Measurements from ENCODE around the gene DEK.

DNA sequence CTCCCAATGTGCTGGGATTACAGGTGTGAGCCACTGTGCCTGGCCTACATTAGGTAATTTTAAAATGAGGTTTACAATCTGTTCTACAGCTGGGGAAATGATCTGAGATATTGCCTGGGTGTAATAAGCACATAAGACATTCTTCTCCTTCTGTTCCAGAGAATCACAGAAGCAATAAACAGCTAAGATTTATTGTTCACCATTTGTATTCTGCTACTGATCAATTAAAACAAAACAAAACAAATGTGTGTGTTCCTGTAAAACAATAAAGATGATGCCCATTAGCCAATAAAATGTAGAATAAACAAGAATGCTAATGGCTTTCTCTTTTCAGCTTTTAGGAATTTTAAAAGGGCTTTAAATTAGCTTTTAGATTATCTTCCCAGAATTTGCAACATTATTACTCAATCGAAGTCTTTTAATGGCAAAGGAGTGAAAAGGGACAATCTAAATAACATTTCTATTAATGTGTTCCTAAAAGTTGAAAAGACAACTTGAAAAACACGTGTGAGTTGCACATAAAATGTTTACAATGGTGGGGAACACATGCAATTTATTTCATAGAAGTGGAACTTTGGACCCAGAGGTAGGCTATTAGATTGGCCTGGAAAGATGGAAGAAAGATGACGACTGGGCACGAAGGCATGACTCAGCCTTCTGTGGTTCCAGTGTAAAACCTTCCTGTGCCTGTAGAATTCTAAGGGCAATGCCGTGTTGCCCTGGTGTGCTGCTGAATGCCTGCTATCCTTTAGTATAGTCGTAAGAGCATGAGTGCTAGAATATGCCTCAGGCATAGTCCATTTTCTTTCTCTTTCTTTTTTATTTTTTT lies 29.0 kb upstream of the DEK start:
- no peak for TF ChIP-seq POLR2AphosphoS5 (IDR thresholded peaks at IDR 0.05; ENCODE audit: low read depth, low read length)
- TF ChIP-seq, protein P1, sequence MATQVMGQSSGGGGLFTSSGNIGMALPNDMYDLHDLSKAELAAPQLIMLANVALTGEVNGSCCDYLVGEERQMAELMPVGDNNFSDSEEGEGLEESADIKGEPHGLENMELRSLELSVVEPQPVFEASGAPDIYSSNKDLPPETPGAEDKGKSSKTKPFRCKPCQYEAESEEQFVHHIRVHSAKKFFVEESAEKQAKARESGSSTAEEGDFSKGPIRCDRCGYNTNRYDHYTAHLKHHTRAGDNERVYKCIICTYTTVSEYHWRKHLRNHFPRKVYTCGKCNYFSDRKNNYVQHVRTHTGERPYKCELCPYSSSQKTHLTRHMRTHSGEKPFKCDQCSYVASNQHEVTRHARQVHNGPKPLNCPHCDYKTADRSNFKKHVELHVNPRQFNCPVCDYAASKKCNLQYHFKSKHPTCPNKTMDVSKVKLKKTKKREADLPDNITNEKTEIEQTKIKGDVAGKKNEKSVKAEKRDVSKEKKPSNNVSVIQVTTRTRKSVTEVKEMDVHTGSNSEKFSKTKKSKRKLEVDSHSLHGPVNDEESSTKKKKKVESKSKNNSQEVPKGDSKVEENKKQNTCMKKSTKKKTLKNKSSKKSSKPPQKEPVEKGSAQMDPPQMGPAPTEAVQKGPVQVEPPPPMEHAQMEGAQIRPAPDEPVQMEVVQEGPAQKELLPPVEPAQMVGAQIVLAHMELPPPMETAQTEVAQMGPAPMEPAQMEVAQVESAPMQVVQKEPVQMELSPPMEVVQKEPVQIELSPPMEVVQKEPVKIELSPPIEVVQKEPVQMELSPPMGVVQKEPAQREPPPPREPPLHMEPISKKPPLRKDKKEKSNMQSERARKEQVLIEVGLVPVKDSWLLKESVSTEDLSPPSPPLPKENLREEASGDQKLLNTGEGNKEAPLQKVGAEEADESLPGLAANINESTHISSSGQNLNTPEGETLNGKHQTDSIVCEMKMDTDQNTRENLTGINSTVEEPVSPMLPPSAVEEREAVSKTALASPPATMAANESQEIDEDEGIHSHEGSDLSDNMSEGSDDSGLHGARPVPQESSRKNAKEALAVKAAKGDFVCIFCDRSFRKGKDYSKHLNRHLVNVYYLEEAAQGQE (IDR thresholded peaks at IDR 0.05; ENCODE audit: insufficient read depth in 1 of 2, low read depth in 2 of 2, low read length in 2 of 2) = no peak
